Mesenchymal stem cell (in vitro differentiated cells and primary cell): Measurements from ENCODE around the gene XPO6.

ENCODE experiments used
- DNase-seq: peaks from one replicate; pipeline ENCODE4 v3.0.0-alpha.2; 2013
- H2AFZ ChIP-seq: one replicate; pipeline ENCODE4 v1.6.1; 2013; ENCODE audit warnings: low read depth, mild to moderate bottlenecking, control low read depth, inconsistent platforms, low read length, moderate library complexity
- H2AK5ac ChIP-seq: 2 replicates; pipeline ENCODE4 v1.6.1; 2013; ENCODE audit warnings: low read length, moderate library complexity, mild to moderate bottlenecking, inconsistent platforms; ENCODE audit not compliant: severe bottlenecking
- H2BK120ac ChIP-seq: one replicate; pipeline ENCODE4 v1.6.1; 2013; ENCODE audit warnings: low read depth, mild to moderate bottlenecking, inconsistent platforms, low read length, moderate library complexity
- H2BK12ac ChIP-seq, 2 experiments: one replicate each; pipeline ENCODE4 v1.6.1; 2013; ENCODE audit warnings: inconsistent platforms in 2 of 2, low read length in 2 of 2, mild to moderate bottlenecking in 2 of 2, moderate library complexity in 2 of 2, control low read depth in 1 of 2
- H2BK15ac ChIP-seq: one replicate; pipeline ENCODE4 v1.6.1; 2013; ENCODE audit warnings: mild to moderate bottlenecking, low read depth, inconsistent platforms; ENCODE audit not compliant: poor library complexity, severe bottlenecking
- H2BK5ac ChIP-seq: 2 replicates; pipeline ENCODE4 v1.6.1; 2013; ENCODE audit warnings: low read depth, mild to moderate bottlenecking, low read length, control low read depth, inconsistent platforms; ENCODE audit not compliant: poor library complexity, severe bottlenecking
- H3K14ac ChIP-seq, 2 experiments: one replicate each; pipeline ENCODE4 v1.6.1; 2013; ENCODE audit warnings: inconsistent platforms in 2 of 2, low read length in 2 of 2, control low read depth in 1 of 2, mild to moderate bottlenecking in 1 of 2, moderate library complexity in 1 of 2
- H3K18ac ChIP-seq, 2 experiments: one replicate each; pipeline ENCODE4 v1.6.1; 2013; ENCODE audit warnings: inconsistent platforms in 2 of 2, low read length in 2 of 2, control low read depth in 1 of 2, low read depth in 1 of 2, mild to moderate bottlenecking in 1 of 2
- H3K23ac ChIP-seq, 2 experiments: one replicate each; pipeline ENCODE4 v1.6.1; 2013; ENCODE audit warnings: inconsistent platforms in 2 of 2, low read length in 2 of 2, mild to moderate bottlenecking in 2 of 2, moderate library complexity in 2 of 2, control low read depth in 1 of 2
- H3K27ac ChIP-seq: 2 replicates; pipeline ENCODE4 v1.5.1; 2013; ENCODE audit warnings: mild to moderate bottlenecking, moderate library complexity, low read length, control low read depth, inconsistent platforms; ENCODE audit not compliant: poor library complexity, severe bottlenecking
- H3K27me3 ChIP-seq, 2 experiments: 2 replicates each; pipeline versions ENCODE4 v1.6.1 to v1.7.0; 2013; ENCODE audit warnings: low read length in 2 of 2, mild to moderate bottlenecking in 2 of 2, moderate library complexity in 2 of 2, control low read depth in 1 of 2, inconsistent platforms in 1 of 2; ENCODE audit not compliant: control insufficient read depth in 1 of 2, insufficient read depth in 1 of 2
- H3K36me3 ChIP-seq, 2 experiments: 2 replicates each; pipeline versions ENCODE4 v1.6.1 to v1.7.0; 2013; ENCODE audit warnings: low read length in 2 of 2, control low read depth in 1 of 2, inconsistent platforms in 1 of 2, low read depth in 1 of 2, mild to moderate bottlenecking in 1 of 2; ENCODE audit not compliant: insufficient read depth in 2 of 2, control insufficient read depth in 1 of 2
- H3K4ac ChIP-seq, 2 experiments: one replicate each; pipeline ENCODE4 v1.6.1; 2013; ENCODE audit warnings: inconsistent platforms in 2 of 2, low read length in 2 of 2, mild to moderate bottlenecking in 2 of 2, moderate library complexity in 2 of 2, control low read depth in 1 of 2, low read depth in 1 of 2
- H3K4me1 ChIP-seq: 2 replicates; pipeline ENCODE4 v1.6.1; 2013; ENCODE audit warnings: low read depth, low read length, control low read depth; ENCODE audit not compliant: control insufficient read depth, insufficient read depth
- H3K4me2 ChIP-seq: 2 replicates; pipeline ENCODE4 v1.6.1; 2013; ENCODE audit warnings: low read length, mild to moderate bottlenecking, inconsistent platforms; ENCODE audit not compliant: poor library complexity, severe bottlenecking
- H3K4me3 ChIP-seq, 2 experiments: 2 replicates each; pipeline versions ENCODE4 v1.5.1 to v1.7.0; 2013; ENCODE audit warnings: low read length in 2 of 2, mild to moderate bottlenecking in 2 of 2, control low read depth in 1 of 2, low read depth in 1 of 2; ENCODE audit not compliant: insufficient read depth in 1 of 2
- H3K79me1 ChIP-seq: replicated peaks from 2 replicates; pipeline ENCODE4 v1.6.1; 2013; ENCODE audit warnings: mild to moderate bottlenecking, control low read depth, low read length, inconsistent platforms; ENCODE audit not compliant: poor library complexity, severe bottlenecking
- H3K9ac ChIP-seq: 2 replicates; pipeline ENCODE4 v1.7.0; 2013; ENCODE audit warnings: mild to moderate bottlenecking, low read length, moderate library complexity
- H3K9me3 ChIP-seq: 2 replicates; pipeline ENCODE4 v1.7.0; 2013; ENCODE audit warnings: mild to moderate bottlenecking, low read length; ENCODE audit not compliant: control insufficient read depth
- H4K8ac ChIP-seq: one replicate; pipeline ENCODE4 v1.6.1; 2013; ENCODE audit warnings: inconsistent platforms, mild to moderate bottlenecking, low read length, moderate library complexity
- H4K91ac ChIP-seq: one replicate; pipeline ENCODE4 v1.6.1; 2013; ENCODE audit warnings: mild to moderate bottlenecking, low read length, inconsistent platforms
- WGBS: methylation state at CpG from one replicate; pipeline ENCODE4 v1.1.7; 2013; ENCODE audit warnings: mixed read lengths; 5-methylcytosine and 5-hydroxymethylcytosine counted together

The XPO6 gene

DNA sequence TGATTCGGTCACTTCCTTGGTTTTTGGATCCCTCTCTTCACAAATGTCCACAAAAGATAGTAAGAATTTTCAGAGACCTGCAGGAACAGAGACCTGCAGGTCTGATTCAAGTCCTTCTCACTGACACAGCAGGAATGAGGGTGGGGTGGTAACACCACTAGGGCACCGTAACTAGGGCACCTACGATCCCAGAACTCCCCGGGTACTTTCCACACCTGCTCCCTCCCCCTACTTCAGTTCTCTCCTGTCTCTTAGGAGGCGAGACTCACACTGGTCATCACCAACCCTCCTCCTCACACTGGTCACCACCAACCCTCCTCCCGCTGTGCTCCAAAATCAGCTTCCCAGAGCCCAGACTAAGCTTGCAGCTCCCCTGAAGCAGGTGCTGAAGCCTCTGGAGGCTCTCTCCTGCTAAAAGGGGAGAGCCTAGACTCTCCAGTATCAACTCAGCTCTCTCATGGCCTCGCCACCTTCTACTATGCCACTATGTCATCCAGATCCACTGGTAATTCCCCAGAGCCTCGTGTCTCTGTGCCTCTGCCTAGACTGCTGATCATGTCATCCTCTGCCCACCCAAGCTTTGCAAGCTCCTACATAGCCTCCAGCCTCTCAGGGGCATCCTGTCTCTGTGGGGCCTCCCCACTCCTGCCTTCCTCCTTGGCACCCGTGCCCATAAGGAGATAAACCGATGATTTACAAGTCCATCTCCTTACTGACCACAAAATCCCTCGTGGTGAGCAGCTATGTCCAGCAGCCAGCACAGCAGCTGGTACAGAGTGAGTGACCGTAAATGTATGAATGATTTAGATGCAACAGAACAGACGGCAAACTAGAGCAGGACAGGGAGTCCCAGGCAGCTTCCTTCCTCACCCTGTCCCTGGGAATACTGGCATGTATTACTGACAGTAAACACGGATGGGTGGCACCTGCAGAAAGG, 84.8 kb downstream of the XPO6 start:
- H3K9ac ChIP-seq = no peak overlapping the region

DNA sequence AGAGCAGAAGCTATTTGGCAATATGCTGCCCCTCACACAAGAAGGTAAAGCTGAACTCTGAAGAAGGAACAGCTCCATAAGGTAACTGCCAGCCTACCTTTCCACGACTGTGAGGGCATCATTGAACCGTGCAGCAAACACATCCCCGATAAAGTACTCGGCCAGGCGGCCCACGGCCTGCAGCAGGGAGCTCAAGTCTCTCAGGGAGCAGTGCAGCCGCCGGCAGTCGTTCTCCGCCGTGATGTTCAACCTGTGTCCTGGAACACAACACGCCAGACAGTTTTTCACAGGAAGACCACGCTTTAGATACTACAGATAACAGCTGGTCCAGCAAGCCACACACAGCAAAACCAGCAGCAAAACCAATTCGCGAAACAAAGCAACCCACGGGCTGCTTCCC, 86.2 kb downstream of the XPO6 start:
- Histone ChIP-seq H2BK12ac (no peak overlapping the region), H3K4me1 (no peaks in the 10 kb centered on the region), H2AFZ (no peak overlapping the region), H3K27ac (no peak overlapping the region), H4K91ac (no peak overlapping the region), H3K9me3 (no peaks in the 10 kb centered on the region), H2BK5ac (no peak overlapping the region), H3K36me3 (peaks cover 56 to 92% of the 10 kb centered on the region in 2 experiments), H2AK5ac (no peak overlapping the region), H4K8ac (no peak overlapping the region), H3K23ac (no peak overlapping the region), H2BK120ac (no peak overlapping the region), H3K27me3 (no peaks in the 10 kb centered on the region), H3K9ac (no peak overlapping the region), H3K4me2 (no peak overlapping the region), H3K79me1 (peaks cover 52% of the 10 kb centered on the region), H3K18ac (no peak overlapping the region), H3K4ac (no peak overlapping the region), H3K4me3 (no peak overlapping the region), H2BK15ac (no peak overlapping the region), H3K14ac (no peak overlapping the region)
- DNase-seq = no peak
- 96% methylated on average over 16 of the region's 16 CpGs for WGBS

More for the DNA sequence above, 84.8 kb downstream of the XPO6 start:
- H2AK5ac ChIP-seq = no peak overlapping the region
- H3K36me3 ChIP-seq = peaks cover 63 to 86% of the 10 kb centered on the region in 2 experiments
- no peak overlapping the region for H4K91ac ChIP-seq
- no peaks in the 10 kb centered on the region for H3K4me1 ChIP-seq
- no peak overlapping the region for H3K4me3 ChIP-seq
- H2BK5ac ChIP-seq = no peak overlapping the region
- no peak overlapping the region for H2AFZ ChIP-seq
- H3K79me1 ChIP-seq = peaks cover 49% of the 10 kb centered on the region
- H3K9me3 ChIP-seq = no peaks in the 10 kb centered on the region
- no peaks in the 10 kb centered on the region for H3K27me3 ChIP-seq
- no peak overlapping the region for H3K18ac ChIP-seq
- no peak overlapping the region for H3K23ac ChIP-seq
- no peak overlapping the region for H3K4ac ChIP-seq
- no peak overlapping the region for H3K27ac ChIP-seq
- no peak overlapping the region for H3K4me2 ChIP-seq
- H4K8ac ChIP-seq = no peak overlapping the region
- WGBS = 92% methylated on average over 14 of the region's 14 CpGs
- H2BK12ac ChIP-seq = no peak overlapping the region
- H2BK15ac ChIP-seq = no peak overlapping the region
- DNase-seq = no peak
- H3K14ac ChIP-seq = no peak overlapping the region
- H2BK120ac ChIP-seq = no peak overlapping the region

DNA sequence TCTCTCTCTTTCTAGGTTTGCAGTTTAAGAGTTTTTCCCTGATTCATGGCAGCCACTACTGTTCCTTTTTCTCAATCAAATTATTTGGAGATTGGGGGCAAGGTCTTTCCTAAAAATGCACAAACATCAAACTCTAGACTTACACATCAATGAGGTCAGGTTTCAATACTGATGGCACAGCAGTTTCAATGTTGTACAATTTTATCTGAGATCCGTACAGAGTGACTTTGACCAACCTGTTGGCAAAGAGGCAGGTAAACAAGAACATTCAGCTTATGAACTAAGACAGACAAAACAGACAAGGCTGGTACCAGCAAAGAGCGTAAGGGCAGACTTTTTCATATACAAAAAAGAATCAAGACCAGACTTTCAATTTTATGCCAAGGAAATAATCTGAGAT, 90.2 kb downstream of the XPO6 start:
- no peaks in the 10 kb centered on the region for H3K9me3 ChIP-seq
- H3K18ac ChIP-seq = no peak overlapping the region
- no peak overlapping the region for H2BK15ac ChIP-seq
- no peak overlapping the region for H2AFZ ChIP-seq
- H3K4me3 ChIP-seq = no peak overlapping the region
- H3K27ac ChIP-seq = no peak overlapping the region
- peaks cover 39 to 97% of the 10 kb centered on the region in 2 experiments for H3K36me3 ChIP-seq
- no peak for DNase-seq
- H3K27me3 ChIP-seq = no peaks in the 10 kb centered on the region
- H3K79me1 ChIP-seq = peaks cover 23% of the 10 kb centered on the region
- no peak overlapping the region for H4K8ac ChIP-seq
- no peak overlapping the region for H3K4ac ChIP-seq
- no peak overlapping the region for H2BK5ac ChIP-seq
- no peak overlapping the region for H4K91ac ChIP-seq
- no peaks in the 10 kb centered on the region for H3K4me1 ChIP-seq
- 100% methylated on average over 2 of the region's 2 CpGs for WGBS
- no peak overlapping the region for H2AK5ac ChIP-seq
- no peak overlapping the region for H3K4me2 ChIP-seq
- H2BK120ac ChIP-seq = no peak overlapping the region
- no peak overlapping the region for H3K14ac ChIP-seq
- H3K9ac ChIP-seq = no peak overlapping the region
- H2BK12ac ChIP-seq = no peak overlapping the region
- no peak overlapping the region for H3K23ac ChIP-seq

DNA sequence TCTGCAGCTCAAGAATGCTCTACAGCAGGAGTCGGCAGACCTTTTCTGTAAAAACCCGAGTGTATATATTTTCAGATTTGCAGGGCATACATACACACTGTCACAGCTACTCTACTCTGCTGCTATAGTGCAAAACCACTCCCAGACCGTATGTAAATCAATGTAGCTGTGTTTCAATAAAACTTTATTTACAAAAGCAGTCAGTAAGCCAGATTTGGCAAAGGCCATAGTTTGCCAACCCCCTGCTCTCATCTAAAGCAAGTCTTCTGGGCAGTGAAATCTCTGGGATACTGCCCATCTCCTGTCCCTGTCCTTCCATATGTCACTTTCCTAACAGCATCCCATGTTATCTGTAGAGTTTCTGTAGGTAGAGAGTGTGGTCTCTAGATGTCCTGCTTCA, 91.0 kb downstream of the XPO6 start:
- no peak overlapping the region for H3K23ac ChIP-seq
- H3K36me3 ChIP-seq = peaks cover 37 to 94% of the 10 kb centered on the region in 2 experiments
- H3K18ac ChIP-seq = no peak overlapping the region
- no peak overlapping the region for H3K4me2 ChIP-seq
- H4K8ac ChIP-seq = no peak overlapping the region
- no peak overlapping the region for H3K14ac ChIP-seq
- no peak overlapping the region for H2BK5ac ChIP-seq
- no peaks in the 10 kb centered on the region for H3K9me3 ChIP-seq
- no peaks in the 10 kb centered on the region for H3K27me3 ChIP-seq
- H2AK5ac ChIP-seq = no peak overlapping the region
- peaks cover 18% of the 10 kb centered on the region for H3K79me1 ChIP-seq
- 98% methylated on average over 3 of the region's 3 CpGs for whole genome bisulfite sequencing
- H2BK12ac ChIP-seq = no peak overlapping the region
- no peak overlapping the region for H3K4me3 ChIP-seq
- no peak overlapping the region for H2AFZ ChIP-seq
- no peak overlapping the region for H3K9ac ChIP-seq
- H3K27ac ChIP-seq = no peak overlapping the region
- H3K4ac ChIP-seq = no peak overlapping the region
- no peak overlapping the region for H4K91ac ChIP-seq
- H2BK120ac ChIP-seq = no peak overlapping the region
- no peak for DNase-seq
- no peaks in the 10 kb centered on the region for H3K4me1 ChIP-seq
- H2BK15ac ChIP-seq = no peak overlapping the region
